Muscle of leg (tissue), 11 donors: ENCODE data around the gene TNRC18. TPM values are rescaled to one million over a fixed set of nuclear protein-coding genes. Genes with fewer than 3 reads are reported as not detected.
"Not testable (repeated sequence)": the region's sequence is repeated elsewhere in the genome, so short reads cannot be mapped to it uniquely, and the experiment has no call there.

Experiments used
- DNase-seq: peaks from one replicate; pipeline ENCODE4 v3.0.0; 2013
- H3K27ac ChIP-seq: one replicate; pipeline ENCODE4 v1.5.1; 2013; ENCODE audit warnings: mild to moderate bottlenecking, low read length, control low read depth
- H3K27me3 ChIP-seq: one replicate; pipeline ENCODE4 v1.6.1; 2013; ENCODE audit warnings: low read length; ENCODE audit not compliant: control insufficient read depth, insufficient read depth
- H3K36me3 ChIP-seq: one replicate; pipeline ENCODE4 v1.6.1; 2013; ENCODE audit warnings: low read length; ENCODE audit not compliant: control insufficient read depth, insufficient read depth
- H3K4me1 ChIP-seq: one replicate; pipeline ENCODE4 v1.6.1; 2013; ENCODE audit warnings: low read length; ENCODE audit not compliant: control insufficient read depth, insufficient read depth
- H3K4me3 ChIP-seq: one replicate; pipeline ENCODE4 v1.5.1; 2013; ENCODE audit warnings: low read length, control low read depth
- H3K9me3 ChIP-seq: replicated peaks from 2 replicates; pipeline ENCODE4 v1.6.1; 2013; ENCODE audit warnings: low read depth, low read length; ENCODE audit not compliant: control insufficient read depth
- WGBS: methylation state at CpG from one replicate; pipeline ENCODE4 v1.1.5; 2013; ENCODE audit warnings: missing lambda C conversion rate; ENCODE audit not compliant: insufficient coverage; 5-methylcytosine and 5-hydroxymethylcytosine counted together
- polyA plus RNA-seq, 8 donors: library from polyadenylated mRNA; unstranded; fragments of 120-200 nt; gene quantifications; one replicate each; pipeline versions ENCODE4 v1.2.1 to v1.2.3, GENCODE V29; 2013; ENCODE audit warnings: inconsistent platforms in 1 of 8, low replicate concordance in 1 of 8; ENCODE audit not compliant: insufficient read length in 8 of 8, insufficient read depth in 1 of 8
- total RNA-seq: library from RNA; stranded (reverse); fragments of 120-200 nt; gene quantifications from one replicate; pipeline ENCODE4 v1.2.4, GENCODE V29; 2013

TNRC18 gene
- total and polyA plus RNA-seq, 9 donors = 18.3 to 81.3 (median 56.6) TPM

- DNase-seq, H3K27ac ChIP-seq, H3K4me3 ChIP-seq, H3K4me1 ChIP-seq, H3K27me3 ChIP-seq, H3K9me3 ChIP-seq: not testable (repeated sequence)
- H3K36me3 ChIP-seq = peaks cover 55% of the 10 kb centered on the region
- 90% methylated on average over 32 of the region's 39 CpGs for WGBS
Measured at GRCh38 chr7:5307221-5308142, 116.2 kb downstream of the TNRC18 start.

- H3K4me1 ChIP-seq, H3K27ac ChIP-seq, H3K27me3 ChIP-seq, H3K9me3 ChIP-seq, H3K4me3 ChIP-seq, DNase-seq: not testable (repeated sequence)
- 89% methylated on average over 9 of the region's 9 CpGs for WGBS
- H3K36me3 ChIP-seq = peaks cover 46% of the 10 kb centered on the region
Measured at GRCh38 chr7:5305050-5305449, 118.6 kb downstream of the TNRC18 start.

DNA sequence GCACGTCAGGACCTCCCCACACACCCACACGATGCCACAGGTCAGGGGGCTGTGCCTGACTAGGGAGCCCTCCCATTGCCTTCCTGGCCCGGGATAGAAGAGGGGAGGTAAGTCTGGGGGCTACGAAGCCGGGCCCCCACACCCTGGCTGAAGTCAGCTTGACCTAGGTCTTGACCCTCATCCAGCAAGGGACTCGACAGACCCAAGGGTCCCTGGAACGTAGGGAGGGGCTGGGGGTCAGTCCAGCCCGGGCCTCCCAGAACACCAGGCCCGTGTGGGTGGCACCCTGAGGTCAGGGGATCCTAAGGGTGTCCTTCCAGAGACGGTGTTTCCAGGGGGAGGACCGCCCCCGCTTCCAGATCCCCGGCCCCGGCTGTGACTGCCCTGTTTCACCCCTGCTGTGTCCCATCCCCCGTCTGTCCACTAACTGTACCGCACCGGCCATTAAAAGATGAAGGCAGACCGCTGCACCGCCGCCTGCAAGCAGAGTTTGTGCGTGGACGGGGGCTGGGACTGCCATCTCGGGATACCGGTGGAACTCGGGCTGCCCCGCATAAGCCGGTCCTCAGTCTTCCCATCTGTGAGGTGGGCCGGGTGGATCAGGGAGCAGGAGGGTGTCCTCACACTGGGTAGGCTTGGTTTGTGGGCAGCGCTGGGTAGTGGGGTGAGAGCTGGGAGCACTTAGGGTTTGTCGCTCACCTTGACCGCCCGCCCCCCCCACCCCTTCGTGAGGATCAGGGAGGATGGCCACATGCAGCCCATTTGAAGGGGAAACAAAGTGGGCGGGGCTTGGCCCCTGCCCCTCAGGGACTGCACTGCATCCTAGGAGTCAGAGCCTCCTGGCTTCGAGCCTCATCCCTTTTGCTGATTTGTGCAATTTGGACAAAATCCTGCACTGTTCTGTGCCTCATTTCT is 119.8 kb downstream of the TNRC18 start:
- H3K27ac ChIP-seq = no peak overlapping the region
- H3K4me3 ChIP-seq = no peak overlapping the region
- no peaks in the 10 kb centered on the region for H3K27me3 ChIP-seq
- DNase-seq = no peak
- no peaks in the 10 kb centered on the region for H3K4me1 ChIP-seq
- H3K36me3 ChIP-seq = peaks cover 44% of the 10 kb centered on the region
- H3K9me3 ChIP-seq = no peaks in the 10 kb centered on the region
- WGBS = 78% methylated on average over 31 of the region's 35 CpGs

- Histone ChIP-seq H3K4me3 (no peak overlapping the region), H3K27ac (no peak overlapping the region), H3K9me3 (no peaks in the 10 kb centered on the region), H3K4me1 (no peaks in the 10 kb centered on the region), H3K36me3 (peaks cover 39% of the 10 kb centered on the region), H3K27me3 (no peaks in the 10 kb centered on the region)
- WGBS = 77% methylated on average over 18 of the region's 18 CpGs
- no peak for DNase-seq
Measured at GRCh38 chr7:5303061-5303460, 120.6 kb downstream of the TNRC18 start.

DNA sequence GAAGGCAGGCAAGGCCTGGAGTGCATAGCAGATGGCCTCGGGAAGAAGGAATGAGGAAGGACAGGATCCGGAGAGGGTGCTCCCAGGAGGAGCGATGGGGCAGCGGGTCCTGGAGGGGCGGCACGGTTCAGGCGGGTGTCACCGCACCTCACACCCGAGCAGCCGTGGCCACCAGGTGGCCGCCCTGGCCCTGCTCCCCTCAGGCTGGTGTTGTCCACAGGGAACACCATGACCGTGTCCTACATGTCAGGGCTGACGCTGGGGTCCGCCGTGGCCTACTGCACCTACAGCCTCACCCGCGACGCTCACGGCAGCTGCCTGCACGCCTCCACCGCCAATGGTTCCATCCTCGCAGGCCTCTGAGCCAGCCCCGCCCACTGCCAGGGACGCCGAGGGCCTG is 121.1 kb downstream of the TNRC18 start:
- Histone ChIP-seq H3K27me3 (no peaks in the 10 kb centered on the region), H3K4me1 (no peaks in the 10 kb centered on the region), H3K27ac (no peak overlapping the region), H3K9me3 (no peaks in the 10 kb centered on the region), H3K4me3 (no peak overlapping the region), H3K36me3 (peaks cover 37% of the 10 kb centered on the region)
- DNase-seq = no peak
- WGBS = 63% methylated on average over 24 of the region's 25 CpGs

GRCh38 chr7:5300366-5300765 is 123.3 kb downstream of the TNRC18 start:
- DNase-seq = no peak
- Histone ChIP-seq H3K27me3 (peaks cover 5% of the 10 kb centered on the region), H3K36me3 (peaks cover 41% of the 10 kb centered on the region), H3K27ac (no peak overlapping the region), H3K4me1 (no peaks in the 10 kb centered on the region), H3K9me3 (no peaks in the 10 kb centered on the region), H3K4me3 (no peak overlapping the region)
- 93% methylated on average over 22 of the region's 24 CpGs for whole genome bisulfite sequencing

DNA sequence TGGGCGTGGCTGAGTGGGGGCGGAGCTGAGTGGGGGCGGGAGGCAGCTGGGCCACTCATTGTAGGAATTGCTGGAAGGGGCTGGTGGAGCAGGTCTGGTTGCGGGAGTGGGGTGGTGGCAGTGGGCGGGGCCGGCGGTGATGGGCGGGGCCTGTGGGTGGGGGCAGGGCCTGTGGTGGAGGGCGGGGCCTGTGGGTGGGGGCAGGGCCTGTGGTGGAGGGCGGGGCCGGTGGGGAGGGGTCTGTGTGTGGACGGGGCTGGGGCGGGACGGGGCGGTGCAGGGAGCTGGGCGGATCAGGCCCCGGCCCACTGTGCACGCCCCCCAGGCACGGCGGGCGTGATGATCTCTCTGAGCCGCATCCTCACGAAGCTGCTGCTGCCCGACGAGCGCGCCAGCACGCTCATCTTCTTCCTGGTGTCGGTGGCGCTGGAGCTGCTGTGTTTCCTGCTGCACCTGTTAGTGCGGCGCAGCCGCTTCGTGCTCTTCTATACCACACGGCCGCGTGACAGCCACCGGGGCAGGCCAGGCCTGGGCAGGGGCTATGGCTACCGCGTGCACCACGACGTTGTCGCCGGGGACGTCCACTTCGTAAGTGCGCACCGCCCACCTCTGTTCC is 126.9 kb downstream of the TNRC18 start:
- H3K27me3 ChIP-seq = peaks cover 5% of the 10 kb centered on the region
- peaks cover 47% of the 10 kb centered on the region for H3K36me3 ChIP-seq
- no peak overlapping the region for H3K4me3 ChIP-seq
- H3K27ac ChIP-seq = no peak overlapping the region
- no peaks in the 10 kb centered on the region for H3K4me1 ChIP-seq
- H3K9me3 ChIP-seq = peaks cover 6% of the 10 kb centered on the region
- no peak for DNase-seq
- WGBS = 26% methylated on average over 23 of the region's 48 CpGs

DNA sequence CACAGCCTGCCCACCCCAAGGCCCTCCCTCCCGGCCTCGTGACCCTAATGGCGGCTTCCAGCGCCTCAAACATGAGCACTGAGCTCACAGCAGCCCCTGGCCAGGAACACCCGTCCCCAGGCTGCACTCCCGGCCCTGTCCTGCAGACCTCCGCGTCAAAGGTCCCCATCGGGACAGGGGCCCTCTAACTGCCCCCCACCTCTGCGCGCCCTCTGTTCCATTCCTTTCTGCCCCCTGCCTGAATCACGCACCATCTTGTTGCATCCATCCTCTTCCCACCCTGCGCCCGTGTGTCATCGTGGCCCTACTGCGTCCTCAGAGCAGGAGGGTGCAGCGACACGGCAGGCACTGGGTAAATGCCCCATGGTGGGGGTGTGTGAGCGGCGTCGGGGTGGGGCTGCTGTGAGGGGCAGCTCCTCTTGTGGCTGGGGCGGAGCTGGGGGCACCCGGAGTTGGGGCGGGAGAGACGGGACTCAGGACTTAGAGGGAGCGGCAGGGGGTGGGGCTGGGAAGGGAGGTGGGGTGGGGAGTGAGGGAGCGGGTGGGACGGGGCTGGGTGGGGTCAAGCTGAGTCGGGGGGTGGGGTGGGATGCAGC is 127.5 kb downstream of the TNRC18 start:
- Histone ChIP-seq H3K36me3 (peaks cover 48% of the 10 kb centered on the region), H3K4me1 (no peaks in the 10 kb centered on the region), H3K9me3 (peaks cover 6% of the 10 kb centered on the region), H3K4me3 (no peak overlapping the region), H3K27ac (no peak overlapping the region), H3K27me3 (peaks cover 5% of the 10 kb centered on the region)
- DNase-seq = no peak
- WGBS = 32% methylated on average over 11 of the region's 29 CpGs

- Histone ChIP-seq H3K27ac (no peak overlapping the region), H3K4me3 (no peak overlapping the region), H3K4me1 (no peaks in the 10 kb centered on the region), H3K36me3 (peaks cover 49% of the 10 kb centered on the region), H3K9me3 (peaks cover 6% of the 10 kb centered on the region), H3K27me3 (peaks cover 5% of the 10 kb centered on the region)
- no peak for DNase-seq
- WGBS = 74% methylated on average over 18 of the region's 33 CpGs
Measured at GRCh38 chr7:5295039-5296014, 128.3 kb downstream of the TNRC18 start.
